Measurements from ENCODE around the gene LMTK2.

LMTK2 gene

DNA sequence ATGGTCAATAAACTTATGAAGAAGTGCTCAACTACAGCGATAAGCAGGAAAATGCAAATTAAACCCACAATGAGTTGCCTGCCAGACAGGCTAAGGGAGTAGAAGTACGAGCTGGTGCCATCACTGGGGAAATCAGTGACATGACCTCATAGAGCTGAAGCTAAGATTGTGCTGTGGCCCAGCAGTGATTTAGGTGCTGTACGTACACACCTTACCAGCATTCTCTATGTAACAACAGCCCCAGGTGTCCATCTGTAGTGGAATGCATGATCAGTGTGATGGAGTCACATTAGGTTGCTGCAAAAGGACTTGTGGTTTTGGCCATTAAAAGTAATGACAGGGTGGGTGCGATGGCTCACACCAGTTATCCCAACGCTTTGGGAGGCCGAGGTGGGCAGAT is 151.0 kb downstream of the LMTK2 start:
- H3K36me3 ChIP-seq (ENCODE audit: insufficient read depth, low read length), result no peaks in the 10 kb centered on the region
- H3K27me3 ChIP-seq (ENCODE audit: insufficient read depth, low read length, poor library complexity, severe bottlenecking), result no peaks in the 10 kb centered on the region
- H3K79me2 ChIP-seq (ENCODE audit: insufficient read depth, low read length), result peaks cover 17% of the 10 kb centered on the region
- no peaks in the 10 kb centered on the region for H3K9me2 ChIP-seq (replicated peaks; ENCODE audit: low read depth, low read length)
- no peak overlapping the region for H3K4me3 ChIP-seq (ENCODE audit: low read length, poor library complexity, severe bottlenecking)
- no peak overlapping the region for H2AFZ ChIP-seq (ENCODE audit: low read length)
- no peaks in the 10 kb centered on the region for H3F3A ChIP-seq (ENCODE audit: low read depth)
- H3K9me3 ChIP-seq (ENCODE audit: insufficient read depth, low read depth, low read length), result no peaks in the 10 kb centered on the region
- H4K20me1 ChIP-seq (ENCODE audit: insufficient read depth, low read length, poor library complexity, severe bottlenecking), result peaks cover 11% of the 10 kb centered on the region
- H3K9ac ChIP-seq (ENCODE audit: low read depth, low read length, poor library complexity, severe bottlenecking), result no peak overlapping the region
- H3K4me2 ChIP-seq (ENCODE audit: low read depth, low read length, poor library complexity, severe bottlenecking), result no peak overlapping the region
- H3K4me1 ChIP-seq (ENCODE audit: insufficient read depth, low read length, poor library complexity, severe bottlenecking), result peaks cover 13% of the 10 kb centered on the region
- TF ChIP-seq, protein P1, sequence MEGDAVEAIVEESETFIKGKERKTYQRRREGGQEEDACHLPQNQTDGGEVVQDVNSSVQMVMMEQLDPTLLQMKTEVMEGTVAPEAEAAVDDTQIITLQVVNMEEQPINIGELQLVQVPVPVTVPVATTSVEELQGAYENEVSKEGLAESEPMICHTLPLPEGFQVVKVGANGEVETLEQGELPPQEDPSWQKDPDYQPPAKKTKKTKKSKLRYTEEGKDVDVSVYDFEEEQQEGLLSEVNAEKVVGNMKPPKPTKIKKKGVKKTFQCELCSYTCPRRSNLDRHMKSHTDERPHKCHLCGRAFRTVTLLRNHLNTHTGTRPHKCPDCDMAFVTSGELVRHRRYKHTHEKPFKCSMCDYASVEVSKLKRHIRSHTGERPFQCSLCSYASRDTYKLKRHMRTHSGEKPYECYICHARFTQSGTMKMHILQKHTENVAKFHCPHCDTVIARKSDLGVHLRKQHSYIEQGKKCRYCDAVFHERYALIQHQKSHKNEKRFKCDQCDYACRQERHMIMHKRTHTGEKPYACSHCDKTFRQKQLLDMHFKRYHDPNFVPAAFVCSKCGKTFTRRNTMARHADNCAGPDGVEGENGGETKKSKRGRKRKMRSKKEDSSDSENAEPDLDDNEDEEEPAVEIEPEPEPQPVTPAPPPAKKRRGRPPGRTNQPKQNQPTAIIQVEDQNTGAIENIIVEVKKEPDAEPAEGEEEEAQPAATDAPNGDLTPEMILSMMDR (conservative IDR thresholded peaks at IDR 0.05; ENCODE audit: low read length), result no peak
- TF ChIP-seq EZH2phosphoT487 (IDR thresholded peaks at IDR 0.05; ENCODE audit: borderline replicate concordance), result no peak

Data from Loucy (cell line).